Ascending aorta (tissue), 2 donors: ENCODE results near the gene CD274. TPM values are rescaled to one million over a fixed set of nuclear protein-coding genes. Genes with fewer than 3 reads are reported as not detected.
A peak's percentile ranks its signal among the peaks of the same experiment; 100 is the strongest.

Experiments used
- DNase-seq, 2 donors: peaks; one replicate each; pipeline ENCODE4 v3.0.0-alpha.2; 2019; ENCODE audit warnings: low spot score in 2 of 2
- H3K27ac ChIP-seq, 2 donors: fragments of 200-600 bp; sonication (generic); one replicate each; pipeline ENCODE4 v1.5.1; 2016 to 2017; ENCODE audit warnings: mild to moderate bottlenecking in 1 of 2
- H3K27me3 ChIP-seq: fragments of 200-600 bp; sonication (generic); one replicate; pipeline ENCODE4 v1.5.1; 2017
- H3K36me3 ChIP-seq, 2 donors: fragments of 200-600 bp; sonication (generic); one replicate each; pipeline ENCODE4 v1.5.1; 2016
- H3K4me1 ChIP-seq, 2 donors: fragments of 200-600 bp; sonication (generic); one replicate each; pipeline ENCODE4 v1.5.1; 2016 to 2017; ENCODE audit warnings: mild to moderate bottlenecking in 1 of 2
- H3K4me3 ChIP-seq, 2 donors: fragments of 200-600 bp; sonication (generic); one replicate each; pipeline ENCODE4 v1.5.1; 2016 to 2017; ENCODE audit warnings: mild to moderate bottlenecking in 1 of 2
- H3K9me3 ChIP-seq, 2 donors: fragments of 200-600 bp; sonication (generic); one replicate each; pipeline ENCODE4 v1.5.1; 2016
- intact Hi-C: fragments of 100-400 bp; cut with DNase I; formaldehyde crosslinking; loops from one replicate; pipeline ENCODE4 v1.15.1; 2023
- total RNA-seq: library from RNA; depleted of rRNA; stranded (reverse); fragments of >200 nt; gene quantifications from one replicate; pipeline ENCODE4 v1.1.0, GENCODE V29; 2016
- TF ChIP-seq, protein P1 (sequence below), 3 experiments: fragments of 200-600 bp in 2 of 3; fragments of 450-650 bp in 1 of 3; sonication (generic) in 2 of 3; IDR thresholded peaks; one replicate each; pipeline ENCODE4 v1.5.1; 2016 to 2019; ENCODE audit warnings: antibody characterized with exemption in 3 of 3, mild to moderate bottlenecking in 1 of 3, moderate library complexity in 1 of 3

The CD274 gene
- total RNA-seq, 1 donor from 2014 or later: 23.8 TPM

DNA sequence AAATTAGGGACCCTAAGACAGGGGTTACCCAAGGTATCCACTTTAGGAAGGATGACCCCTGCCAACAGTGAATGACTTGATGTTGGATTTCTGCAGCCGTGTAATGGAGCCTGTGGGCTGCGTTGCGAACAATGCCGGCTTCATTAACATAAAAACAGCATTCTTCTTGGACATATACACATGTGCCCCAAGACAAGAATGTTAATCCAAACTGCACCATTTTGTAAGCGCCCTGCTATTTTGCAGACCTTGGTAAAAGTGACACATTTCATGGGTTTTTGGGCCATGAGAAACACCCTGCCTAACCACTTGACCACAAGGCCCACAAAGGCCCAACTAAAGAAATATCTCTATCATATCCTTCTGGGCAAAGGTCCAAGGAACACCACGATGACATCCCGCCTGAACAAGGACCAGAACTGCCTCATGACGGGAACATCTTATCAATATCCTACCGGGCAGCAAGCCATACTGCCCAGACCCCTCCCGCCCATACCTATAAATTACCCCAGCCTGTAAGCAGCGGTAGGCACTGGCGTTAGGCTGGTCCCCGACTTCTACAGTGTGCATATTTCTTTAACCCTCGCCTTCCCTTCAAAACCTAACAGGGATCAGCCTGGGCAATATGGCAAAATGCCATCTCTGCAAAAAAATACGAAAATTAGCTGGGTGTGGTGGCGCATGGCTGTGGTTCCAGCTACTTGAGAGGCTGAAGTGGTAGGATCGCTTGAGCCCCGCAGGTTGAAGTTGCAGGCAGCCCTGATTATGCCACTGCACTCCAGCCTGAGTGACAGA lies 50.3 kb downstream of the CD274 start:
- TF ChIP-seq, protein P1, sequence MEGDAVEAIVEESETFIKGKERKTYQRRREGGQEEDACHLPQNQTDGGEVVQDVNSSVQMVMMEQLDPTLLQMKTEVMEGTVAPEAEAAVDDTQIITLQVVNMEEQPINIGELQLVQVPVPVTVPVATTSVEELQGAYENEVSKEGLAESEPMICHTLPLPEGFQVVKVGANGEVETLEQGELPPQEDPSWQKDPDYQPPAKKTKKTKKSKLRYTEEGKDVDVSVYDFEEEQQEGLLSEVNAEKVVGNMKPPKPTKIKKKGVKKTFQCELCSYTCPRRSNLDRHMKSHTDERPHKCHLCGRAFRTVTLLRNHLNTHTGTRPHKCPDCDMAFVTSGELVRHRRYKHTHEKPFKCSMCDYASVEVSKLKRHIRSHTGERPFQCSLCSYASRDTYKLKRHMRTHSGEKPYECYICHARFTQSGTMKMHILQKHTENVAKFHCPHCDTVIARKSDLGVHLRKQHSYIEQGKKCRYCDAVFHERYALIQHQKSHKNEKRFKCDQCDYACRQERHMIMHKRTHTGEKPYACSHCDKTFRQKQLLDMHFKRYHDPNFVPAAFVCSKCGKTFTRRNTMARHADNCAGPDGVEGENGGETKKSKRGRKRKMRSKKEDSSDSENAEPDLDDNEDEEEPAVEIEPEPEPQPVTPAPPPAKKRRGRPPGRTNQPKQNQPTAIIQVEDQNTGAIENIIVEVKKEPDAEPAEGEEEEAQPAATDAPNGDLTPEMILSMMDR (IDR thresholded peaks at IDR 0.05): no peak
- Histone ChIP-seq H3K27ac (no peak overlapping the region), H3K4me3 (no peak overlapping the region)

DNA sequence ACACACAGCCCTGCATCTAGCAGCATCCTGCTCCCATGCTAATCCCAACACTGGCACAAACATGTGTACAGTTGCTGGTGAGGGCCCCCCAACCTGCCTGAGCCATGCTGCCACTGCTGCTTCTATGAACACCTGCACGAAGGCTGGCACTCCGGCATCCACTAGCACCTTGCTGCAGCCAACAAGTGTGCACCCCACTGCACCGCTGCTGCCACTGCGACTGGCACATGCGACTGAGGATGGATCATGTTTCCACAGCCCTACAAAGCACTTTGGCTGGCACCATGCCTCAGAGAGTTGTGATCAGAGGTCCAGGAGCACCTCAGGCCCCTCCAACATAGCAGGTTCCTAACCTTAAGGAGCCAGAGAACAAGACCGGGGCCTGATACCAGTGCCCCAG lies 52.2 kb downstream of the CD274 start:
- Histone ChIP-seq H3K27ac (no peak overlapping the region), H3K27me3 (no peaks in the 10 kb centered on the region), H3K4me3 (no peak overlapping the region), H3K36me3 (no peaks in the 10 kb centered on the region), H3K9me3 (no peaks in the 10 kb centered on the region), H3K4me1 (no peaks in the 10 kb centered on the region)
- no peak for DNase-seq
- TF ChIP-seq, protein P1 (IDR thresholded peaks at IDR 0.05): no peak
- intact Hi-C loops: no loop called here

More for the DNA sequence above, 50.3 kb downstream of the CD274 start:
- H3K4me1 ChIP-seq: no peaks in the 10 kb centered on the region
- intact Hi-C loops: no loop called here
- H3K36me3 ChIP-seq: no peaks in the 10 kb centered on the region
- H3K9me3 ChIP-seq: no peaks in the 10 kb centered on the region
- no peak for DNase-seq
- H3K27me3 ChIP-seq: no peaks in the 10 kb centered on the region

DNA sequence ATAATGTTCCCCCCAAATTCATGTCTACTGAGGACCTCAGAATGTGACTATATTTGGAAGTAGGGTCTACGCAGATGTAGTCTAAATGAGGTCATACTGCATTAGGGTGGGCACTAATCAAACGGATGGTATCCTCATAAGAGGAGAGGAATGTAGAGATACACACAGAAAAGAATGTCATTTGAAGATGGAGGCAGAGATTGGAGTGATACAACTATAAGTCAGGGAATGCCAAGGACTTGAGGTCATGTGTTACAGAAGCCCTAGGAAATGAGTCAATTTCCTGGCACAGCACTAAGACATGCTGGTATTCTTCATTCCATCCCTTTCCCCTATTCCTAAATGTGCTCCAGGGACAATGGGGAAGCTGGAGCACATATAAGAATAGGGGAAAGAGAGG lies 59.2 kb downstream of the CD274 start:
- Histone ChIP-seq H3K36me3 (no peaks in the 10 kb centered on the region), H3K4me1 (peaks cover 0 to 4% of the 10 kb centered on the region in 2 donors), H3K27me3 (no peaks in the 10 kb centered on the region), H3K4me3 (no peak overlapping the region), H3K9me3 (no peaks in the 10 kb centered on the region), H3K27ac (peak overlapping the region; percentile 76 to 79)
- TF ChIP-seq, protein P1 (IDR thresholded peaks at IDR 0.05): no peak
- intact Hi-C loops: loop anchor here (5.0 kb wide), 2 partner anchors 57 to 68 kb away; partner anchors contain the start of gene CD274
- no peak for DNase-seq

DNA sequence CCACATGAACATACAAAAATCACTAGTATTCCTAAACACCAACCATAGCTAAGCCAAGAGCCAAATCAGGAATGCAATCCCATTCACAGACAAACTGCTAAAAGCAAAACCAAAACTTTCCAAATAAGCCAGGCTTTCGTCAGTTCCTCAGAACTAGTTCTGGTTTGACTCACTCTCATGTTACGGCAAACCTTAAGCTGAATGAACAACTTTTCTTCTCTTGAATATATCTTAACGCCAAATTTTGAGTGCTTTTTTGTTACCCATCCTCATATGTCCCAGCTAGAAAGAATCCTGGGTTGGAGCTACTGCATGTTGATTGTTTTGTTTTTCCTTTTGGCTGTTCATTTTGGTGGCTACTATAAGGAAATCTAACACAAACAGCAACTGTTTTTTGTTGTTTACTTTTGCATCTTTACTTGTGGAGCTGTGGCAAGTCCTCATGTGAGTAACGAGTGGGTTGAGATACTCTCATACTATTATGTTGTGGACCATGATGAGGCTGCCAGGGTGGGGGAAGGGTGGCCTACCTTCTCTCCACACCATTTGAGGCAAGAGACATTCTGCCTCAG lies 60.1 kb downstream of the CD274 start, which contains the start of gene PDCD1LG2:
Gene PDCD1LG2 (plus strand): TSS at position 172 of the 572 bp plus-strand sequence. CDS start 12,016 bp downstream, outside the sequence.
- DNase-seq: no peak
- intact Hi-C loops: loop anchor here (5.0 kb wide), 1 partner anchor 42 kb away; no protein-coding TSS in a partner anchor
- no peaks in the 10 kb centered on the region for H3K36me3 ChIP-seq
- peak within 1 kb of the TSS; percentile 76 to 79 for H3K27ac ChIP-seq
- TF ChIP-seq, protein P1 (IDR thresholded peaks at IDR 0.05): no peak
- H3K9me3 ChIP-seq: no peaks in the 10 kb centered on the region
- no peaks in the 10 kb centered on the region for H3K27me3 ChIP-seq
- peaks cover 0 to 4% of the 10 kb centered on the region in 2 donors for H3K4me1 ChIP-seq
- H3K4me3 ChIP-seq: peak within 1 kb of the TSS; percentile 29 to 54

DNA sequence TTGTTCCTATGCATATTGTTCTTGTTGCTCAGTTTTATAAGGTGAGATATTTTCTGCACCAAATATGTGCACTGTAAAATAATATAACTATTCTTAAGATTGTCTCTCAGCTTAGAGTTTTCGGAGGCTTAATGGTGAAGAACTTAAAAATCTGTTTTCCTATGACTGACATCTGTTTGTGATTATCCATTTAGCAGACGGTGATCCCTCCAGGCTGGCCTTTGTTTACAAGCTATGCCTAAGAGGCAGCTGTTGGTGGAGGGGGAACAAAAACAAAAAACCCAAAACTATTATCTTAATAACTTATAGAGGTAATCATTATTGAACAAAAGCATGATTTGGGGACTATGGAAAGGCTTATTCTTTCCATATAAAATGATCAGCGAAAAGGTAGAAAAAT lies 60.6 kb downstream of the CD274 start:
- DNase-seq: no peak
- Histone ChIP-seq H3K36me3 (no peaks in the 10 kb centered on the region), H3K27me3 (no peaks in the 10 kb centered on the region), H3K4me3 (peak overlapping the region; percentile 29 to 54), H3K9me3 (no peaks in the 10 kb centered on the region), H3K4me1 (peaks cover 0 to 4% of the 10 kb centered on the region in 2 donors), H3K27ac (peak overlapping the region; percentile 76 to 79)
- intact Hi-C loops: loop anchor here (5.0 kb wide), 1 partner anchor 41 kb away; no protein-coding TSS in a partner anchor
- TF ChIP-seq, protein P1 (IDR thresholded peaks at IDR 0.05): no peak
